T-helper 2 cell (primary cell): ENCODE data around the gene RNF144A.

Experiments
- DNase-seq, 5 experiments: peaks; one replicate each; pipeline versions ENCODE4 v3.0.0 to v3.0.0-alpha.2; 2012 to 2022

Gene RNF144A

GRCh38 chr2:6948677-6949351 is 31.6 kb downstream of the RNF144A start:
- no peak for DNase-seq

- no peak for DNase-seq
Observed at GRCh38 chr2:6951046-6951445, 33.8 kb downstream of the RNF144A start.

- no peak for DNase-seq
Observed at GRCh38 chr2:6952101-6952500, 34.9 kb downstream of the RNF144A start.

GRCh38 chr2:6954586-6954985 is 37.4 kb downstream of the RNF144A start:
- DNase-seq, result no peak

- DNase-seq, result no peak
Observed at GRCh38 chr2:6955511-6956136, 38.4 kb downstream of the RNF144A start.

GRCh38 chr2:6956566-6956965 is 39.4 kb downstream of the RNF144A start:
- DNase-seq, result no peak

GRCh38 chr2:6957031-6957714 is 40.0 kb downstream of the RNF144A start:
- DNase-seq, result no peak

- DNase-seq, result no peak
Observed at GRCh38 chr2:6957910-6958615, 40.9 kb downstream of the RNF144A start.

- DNase-seq, result no peak
Observed at GRCh38 chr2:6958616-6959235, 41.5 kb downstream of the RNF144A start.

- DNase-seq, result no peak
Observed at GRCh38 chr2:6959751-6960150, 42.5 kb downstream of the RNF144A start.

GRCh38 chr2:6960659-6961058 is 43.4 kb downstream of the RNF144A start:
- no peak for DNase-seq

GRCh38 chr2:6963727-6964126 is 46.5 kb downstream of the RNF144A start:
- DNase-seq, result no peak

- DNase-seq, result no peak
Observed at GRCh38 chr2:6965071-6965795, 48.0 kb downstream of the RNF144A start.

GRCh38 chr2:6966446-6966940 is 49.3 kb downstream of the RNF144A start:
- DNase-seq, result no peak

GRCh38 chr2:6967301-6967700 is 50.1 kb downstream of the RNF144A start:
- no peak for DNase-seq

- no peak for DNase-seq
Observed at GRCh38 chr2:6968319-6969100, 51.3 kb downstream of the RNF144A start.

- DNase-seq, result no peak
Observed at GRCh38 chr2:6970551-6970950, 53.3 kb downstream of the RNF144A start.

GRCh38 chr2:6970976-6971480 is 53.8 kb downstream of the RNF144A start:
- DNase-seq, result no peak

GRCh38 chr2:6971502-6971901 is 54.3 kb downstream of the RNF144A start:
- no peak for DNase-seq

- DNase-seq, result no peak
Observed at GRCh38 chr2:6972067-6972710, 55.0 kb downstream of the RNF144A start.
